Progenitor cell of endocrine pancreas (in vitro differentiated cells): ENCODE measurements around the gene TAF10. TPM values are rescaled to one million over a fixed set of nuclear protein-coding genes. Genes with fewer than 3 reads are reported as not detected.

ENCODE experiments used
- DNase-seq: peaks from one replicate; pipeline ENCODE4 v3.0.0; 2021; ENCODE audit warnings: low spot score; ENCODE audit not compliant: unreplicated experiment
- H3K27ac Mint-ChIP-seq: 2 replicates; pipeline ENCODE4 v1.8.0; 2021; ENCODE audit warnings: mild to moderate bottlenecking, moderate library complexity, mixed read lengths
- H3K27me3 Mint-ChIP-seq: 2 replicates; pipeline ENCODE4 v1.8.0; 2021; ENCODE audit warnings: mixed read lengths
- H3K36me3 Mint-ChIP-seq: 2 replicates; pipeline ENCODE4 v1.8.0; 2022; ENCODE audit warnings: mixed read lengths; ENCODE audit not compliant: insufficient read depth
- H3K4me1 Mint-ChIP-seq: 2 replicates; pipeline ENCODE4 v1.8.0; 2021; ENCODE audit warnings: low read depth, mixed read lengths
- H3K4me3 Mint-ChIP-seq: 2 replicates; pipeline ENCODE4 v1.8.0; 2021; ENCODE audit warnings: low read depth, mild to moderate bottlenecking, moderate library complexity, mixed read lengths
- H3K9me3 Mint-ChIP-seq: 2 replicates; pipeline ENCODE4 v1.8.0; 2021; ENCODE audit warnings: low read depth, mixed read lengths
- CTCF ChIP-seq: fragments of 200-600 bp; sonication (generic); IDR thresholded peaks from one replicate; pipeline ENCODE4 v1.5.0; 2021; ENCODE audit warnings: antibody characterized with exemption, mild to moderate bottlenecking; ENCODE audit not compliant: unreplicated experiment
- total RNA-seq: library from RNA; stranded (reverse); gene quantifications from 2 replicates; pipeline ENCODE4 v1.2.1, GENCODE V29; 2021

TAF10 gene
- total RNA-seq, 1 donor from 2014 or later, result 148 TPM

- DNase-seq, result no peak
Measured at GRCh38 chr11:6653097-6653496, 41.1 kb upstream of the TAF10 start.

DNA sequence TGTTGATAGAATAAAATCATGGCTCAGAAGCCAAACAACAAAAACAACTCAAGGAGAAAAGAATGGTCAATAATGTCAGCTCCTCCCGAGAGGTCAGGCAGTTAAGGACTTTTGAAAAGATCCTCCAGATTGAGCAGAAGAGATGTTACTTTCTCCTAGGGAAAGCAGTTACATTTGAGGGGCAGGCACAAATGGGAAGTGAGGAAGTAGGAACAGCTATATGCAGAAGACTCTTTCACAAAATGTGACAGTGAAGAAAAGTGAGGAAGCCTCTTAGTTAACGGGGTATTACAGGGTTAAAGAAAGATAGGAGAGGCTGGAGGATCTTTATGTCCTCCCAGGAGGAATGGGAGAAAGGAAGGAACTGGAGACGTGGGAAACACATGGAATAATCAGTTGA is 40.2 kb upstream of the TAF10 start:
- no peak for TF ChIP-seq CTCF
- no peak overlapping the region for H3K27ac Mint-ChIP-seq
- no peaks in the 10 kb centered on the region for H3K4me1 Mint-ChIP-seq
- DNase-seq, result no peak
- H3K4me3 Mint-ChIP-seq, result no peak overlapping the region
- no peaks in the 10 kb centered on the region for H3K9me3 Mint-ChIP-seq
- peaks cover 11% of the 10 kb centered on the region for H3K27me3 Mint-ChIP-seq
- H3K36me3 Mint-ChIP-seq, result no peaks in the 10 kb centered on the region

More at GRCh38 chr11:6653097-6653496, 41.1 kb upstream of the TAF10 start:
- Mint-ChIP-seq H3K36me3 (no peaks in the 10 kb centered on the region), H3K9me3 (no peaks in the 10 kb centered on the region), H3K4me3 (no peak overlapping the region), H3K27me3 (peaks cover 11% of the 10 kb centered on the region), H3K27ac (no peak overlapping the region), H3K4me1 (no peaks in the 10 kb centered on the region)
- no peak for TF ChIP-seq CTCF

- Mint-ChIP-seq H3K4me3 (no peak overlapping the region), H3K36me3 (no peaks in the 10 kb centered on the region), H3K9me3 (no peaks in the 10 kb centered on the region), H3K4me1 (no peaks in the 10 kb centered on the region), H3K27ac (no peak overlapping the region), H3K27me3 (no peaks in the 10 kb centered on the region)
- TF ChIP-seq CTCF, result no peak
- DNase-seq, result no peak
Measured at GRCh38 chr11:6650980-6651379, 39.0 kb upstream of the TAF10 start.

GRCh38 chr11:6650104-6650503 is 38.1 kb upstream of the TAF10 start:
- no peak overlapping the region for H3K4me3 Mint-ChIP-seq
- no peaks in the 10 kb centered on the region for H3K9me3 Mint-ChIP-seq
- TF ChIP-seq CTCF, result no peak
- DNase-seq, result no peak
- H3K27me3 Mint-ChIP-seq, result no peaks in the 10 kb centered on the region
- H3K36me3 Mint-ChIP-seq, result no peaks in the 10 kb centered on the region
- no peak overlapping the region for H3K27ac Mint-ChIP-seq
- peaks cover 8% of the 10 kb centered on the region for H3K4me1 Mint-ChIP-seq

GRCh38 chr11:6648501-6648900 is 36.5 kb upstream of the TAF10 start:
- no peak overlapping the region for H3K4me3 Mint-ChIP-seq
- no peaks in the 10 kb centered on the region for H3K36me3 Mint-ChIP-seq
- no peak for TF ChIP-seq CTCF
- no peak for DNase-seq
- no peaks in the 10 kb centered on the region for H3K27me3 Mint-ChIP-seq
- no peaks in the 10 kb centered on the region for H3K9me3 Mint-ChIP-seq
- no peak overlapping the region for H3K27ac Mint-ChIP-seq
- peaks cover 9% of the 10 kb centered on the region for H3K4me1 Mint-ChIP-seq

DNA sequence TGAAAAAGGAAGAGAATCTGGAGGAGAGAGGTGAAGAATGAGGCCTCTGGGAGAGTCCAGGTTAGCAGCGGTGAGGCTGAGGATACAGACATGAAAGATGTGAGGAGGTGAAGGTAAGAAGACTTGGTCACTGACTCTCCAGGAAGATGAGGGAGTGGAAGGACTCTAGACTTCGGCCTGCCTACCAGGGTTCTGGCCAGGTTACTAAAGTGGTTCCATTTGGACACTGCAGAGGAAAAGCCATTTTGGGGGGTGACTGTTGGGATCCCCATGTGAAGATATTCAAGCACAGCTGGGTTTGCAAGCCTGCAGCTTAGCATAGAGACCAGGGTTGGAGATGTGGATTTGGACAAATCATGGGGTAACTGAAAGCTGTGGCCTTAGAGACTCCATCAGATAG is 35.8 kb upstream of the TAF10 start:
- Mint-ChIP-seq H3K27ac (no peak overlapping the region), H3K4me3 (no peak overlapping the region), H3K36me3 (no peaks in the 10 kb centered on the region), H3K9me3 (no peaks in the 10 kb centered on the region), H3K4me1 (peaks cover 9% of the 10 kb centered on the region), H3K27me3 (no peaks in the 10 kb centered on the region)
- TF ChIP-seq CTCF, result no peak
- no peak for DNase-seq
